ENCODE measurements around the gene UBE2V1. TPM values are rescaled to one million over a fixed set of nuclear protein-coding genes. Genes with fewer than 3 reads are reported as not detected.
A peak's percentile ranks its signal among the peaks of the same experiment; 100 is the strongest.

UBE2V1 gene
- total RNA-seq, 1 donor from 2014 or later = 77.1 TPM

- no peaks in the 10 kb centered on the region for H3K9me3 ChIP-seq (replicated peaks)
- peak overlapping the region; percentile 7 for H3K4me3 ChIP-seq
- H3K4me1 ChIP-seq = peaks cover 94% of the 10 kb centered on the region
- intact Hi-C loops (cut with micrococcal nuclease) = no loop called here
- no peaks in the 10 kb centered on the region for H3K27me3 ChIP-seq (ENCODE audit: low read depth)
- H3K36me3 ChIP-seq = peaks cover 11% of the 10 kb centered on the region
- TF ChIP-seq CTCF (IDR thresholded peaks at IDR 0.05; ENCODE audit: borderline replicate concordance) = no peak
- H3K27ac ChIP-seq (replicated peaks) = peak overlapping the region; percentile 71
- DNase-seq = no peak
Measured at GRCh38 chr20:50100552-50100951, 12.4 kb downstream of the UBE2V1 start.

GRCh38 chr20:50099565-50099991, 13.4 kb downstream of the UBE2V1 start:
- Histone ChIP-seq H3K27me3 (ENCODE audit: low read depth) (no peaks in the 10 kb centered on the region), H3K9me3 (replicated peaks) (no peaks in the 10 kb centered on the region), H3K27ac (replicated peaks) (peak overlapping the region; percentile 71), H3K4me3 (no peak overlapping the region), H3K4me1 (peaks cover 90% of the 10 kb centered on the region), H3K36me3 (peaks cover 21% of the 10 kb centered on the region)
- DNase-seq = no peak
- TF ChIP-seq CTCF (IDR thresholded peaks at IDR 0.05; ENCODE audit: borderline replicate concordance) = no peak
- intact Hi-C loops (cut with micrococcal nuclease) = no loop called here

GRCh38 chr20:50099113-50099512, 13.8 kb downstream of the UBE2V1 start:
- Histone ChIP-seq H3K27me3 (ENCODE audit: low read depth) (no peaks in the 10 kb centered on the region), H3K9me3 (replicated peaks) (no peaks in the 10 kb centered on the region), H3K4me3 (no peak overlapping the region), H3K27ac (replicated peaks) (peak overlapping the region; percentile 71), H3K36me3 (peaks cover 23% of the 10 kb centered on the region), H3K4me1 (peaks cover 88% of the 10 kb centered on the region)
- no peak for TF ChIP-seq CTCF (IDR thresholded peaks at IDR 0.05; ENCODE audit: borderline replicate concordance)
- intact Hi-C loops (cut with micrococcal nuclease) = no loop called here
- no peak for DNase-seq

GRCh38 chr20:50098259-50098658, 14.7 kb downstream of the UBE2V1 start:
- Histone ChIP-seq H3K27me3 (ENCODE audit: low read depth) (no peaks in the 10 kb centered on the region), H3K4me3 (peak overlapping the region; percentile 1), H3K4me1 (peaks cover 85% of the 10 kb centered on the region), H3K9me3 (replicated peaks) (no peaks in the 10 kb centered on the region), H3K27ac (replicated peaks) (peak overlapping the region; percentile 71), H3K36me3 (peaks cover 27% of the 10 kb centered on the region)
- TF ChIP-seq CTCF (IDR thresholded peaks at IDR 0.05; ENCODE audit: borderline replicate concordance) = no peak
- DNase-seq = no peak
- intact Hi-C loops (cut with micrococcal nuclease) = no loop called here

- Histone ChIP-seq H3K27me3 (ENCODE audit: low read depth) (no peaks in the 10 kb centered on the region), H3K4me1 (peaks cover 85% of the 10 kb centered on the region), H3K9me3 (replicated peaks) (no peaks in the 10 kb centered on the region), H3K27ac (replicated peaks) (peak overlapping the region; percentile 71), H3K36me3 (peaks cover 31% of the 10 kb centered on the region), H3K4me3 (no peak overlapping the region)
- TF ChIP-seq CTCF (IDR thresholded peaks at IDR 0.05; ENCODE audit: borderline replicate concordance) = no peak
- intact Hi-C loops (cut with micrococcal nuclease) = no loop called here
- DNase-seq = no peak
Measured at GRCh38 chr20:50097843-50098242, 15.1 kb downstream of the UBE2V1 start.

Data from left ventricle myocardium inferior (tissue), 1 donor.